SK-N-SH (cell line): ENCODE results near the gene STT3B. TPM values are rescaled to one million over a fixed set of nuclear protein-coding genes. Genes with fewer than 3 reads are reported as not detected.
"Not testable (repeated sequence)": the region's sequence is repeated elsewhere in the genome, so short reads cannot be mapped to it uniquely, and the experiment has no call there.

Source experiments
- CTCF ChIA-PET: fragments of 300-600, 350-600 bp; formaldehyde crosslinking; extraction: SDS; loops from one replicate; lab custom pipeline; 2021; lab: Yijun Ruan, JAX
- POLR2A ChIA-PET: fragments of 350-600 bp; sonication (Branson Sonifier 250); formaldehyde crosslinking; extraction: SDS; loops from one replicate; lab custom pipeline; 2020; ENCODE audit warnings: antibody characterized with exemption, inconsistent platforms; lab: Yijun Ruan, JAX
- DNase-seq: peaks from one replicate; pipeline ENCODE4 v3.0.0; 2012
- H2AFZ ChIP-seq: fragments of 200-600 bp; sonication (generic); 2 replicates; pipeline ENCODE4 v1.8.1; 2016; ENCODE audit warnings: antibody characterized with exemption, mild to moderate bottlenecking, low read depth
- H3F3A ChIP-seq: fragments of 200-600 bp; sonication (generic); replicated peaks from 2 replicates; pipeline ENCODE3; 2016; ENCODE audit warnings: antibody characterized with exemption, mild to moderate bottlenecking; ENCODE audit not compliant: insufficient read depth
- H3K27ac ChIP-seq, 2 experiments: fragments of 200-500 bp in 1 of 2; fragments of 200-600 bp in 1 of 2; sonication (Bioruptor generic) in 1 of 2; sonication (generic), shearing (Covaris generic) in 1 of 2; 2 replicates each; pipeline versions ENCODE4 v1.5.1 to v1.6.1; 2014 to 2016; ENCODE audit warnings: low read depth in 2 of 2, inconsistent platforms in 1 of 2, low read length in 1 of 2, mild to moderate bottlenecking in 1 of 2, mixed read lengths in 1 of 2
- H3K27me3 ChIP-seq: fragments of 200-600 bp; sonication (generic), shearing (Covaris generic); 2 replicates; pipeline ENCODE4 v1.6.1; 2016; ENCODE audit warnings: mixed run types; ENCODE audit not compliant: insufficient read depth
- H3K36me3 ChIP-seq, 2 experiments: fragments of 200-500 bp in 1 of 2; fragments of 200-600 bp in 1 of 2; sonication (Bioruptor generic) in 1 of 2; sonication (generic) in 1 of 2; replicated peaks in 1 of 2; 2 replicates each; pipeline versions ENCODE3 to v1.5.1; 2014 to 2016; ENCODE audit warnings: low read length in 1 of 2, mild to moderate bottlenecking in 1 of 2; ENCODE audit not compliant: insufficient read depth in 2 of 2, control insufficient read depth in 1 of 2
- H3K4me1 ChIP-seq, 2 experiments: fragments of 200-500 bp in 1 of 2; fragments of 200-600 bp in 1 of 2; sonication (Bioruptor generic) in 1 of 2; sonication (generic), shearing (Covaris generic) in 1 of 2; 2 replicates each; pipeline versions ENCODE4 v1.5.1 to v1.6.1; 2014 to 2016; ENCODE audit warnings: low read depth in 1 of 2, low read length in 1 of 2, mixed run types in 1 of 2; ENCODE audit not compliant: insufficient read depth in 2 of 2, control insufficient read depth in 1 of 2
- H3K4me2 ChIP-seq: fragments of 200-600 bp; sonication (generic), shearing (Covaris generic); 2 replicates; pipeline ENCODE4 v1.6.1; 2017; ENCODE audit warnings: mixed run types
- H3K4me3 ChIP-seq, 2 experiments: fragments of 200-500 bp in 1 of 2; fragments of 200-600 bp in 1 of 2; sonication (Bioruptor generic) in 1 of 2; sonication (generic), shearing (Covaris generic) in 1 of 2; 2 replicates each; pipeline versions ENCODE4 v1.5.1 to v1.8.1; 2014 to 2016; ENCODE audit warnings: low read depth in 2 of 2, inconsistent platforms in 1 of 2, low read length in 1 of 2, mild to moderate bottlenecking in 1 of 2, mixed read lengths in 1 of 2, moderate library complexity in 1 of 2
- H3K79me2 ChIP-seq: fragments of 200-600 bp; sonication (generic); 2 replicates; pipeline ENCODE4 v1.8.1; 2017; ENCODE audit warnings: mild to moderate bottlenecking; ENCODE audit not compliant: insufficient read depth
- H3K9ac ChIP-seq: fragments of 200-600 bp; sonication (generic); 2 replicates; pipeline ENCODE4 v1.6.1; 2017; ENCODE audit warnings: mixed run types
- H3K9me2 ChIP-seq: fragments of 200-600 bp; sonication (generic); 2 replicates; pipeline ENCODE4 v1.6.1; 2017; ENCODE audit warnings: mixed run types
- H3K9me3 ChIP-seq: fragments of 200-600 bp; sonication (generic); 2 replicates; pipeline ENCODE4 v1.6.1; 2017; ENCODE audit warnings: mixed run types, mild to moderate bottlenecking, moderate library complexity
- H4K20me1 ChIP-seq: fragments of 200-600 bp; sonication (generic); 2 replicates; pipeline ENCODE4 v1.6.1; 2017; ENCODE audit warnings: mild to moderate bottlenecking, mixed run types; ENCODE audit not compliant: insufficient read depth
- CHD2 ChIP-seq: fragments of 150-350 bp; IDR thresholded peaks from 2 replicates; pipeline ENCODE4 v1.6.1; 2018; ENCODE audit warnings: low read length; ENCODE audit not compliant: partially characterized antibody
- CTCF ChIP-seq: fragments of 200-600 bp; sonication (generic); IDR thresholded peaks from 2 replicates; pipeline ENCODE4 v1.6.1; 2017; ENCODE audit warnings: antibody characterized with exemption, mild to moderate bottlenecking, moderate library complexity
- MAX ChIP-seq: IDR thresholded peaks from 2 replicates; pipeline ENCODE4 v1.4.0; 2012; ENCODE audit warnings: low read depth
- MEF2A ChIP-seq: IDR thresholded peaks from 2 replicates; pipeline ENCODE4 v1.4.0; 2012; ENCODE audit warnings: low read depth, borderline replicate concordance
- NFIC ChIP-seq: IDR thresholded peaks from 2 replicates; pipeline ENCODE4 v1.4.0; 2012; ENCODE audit warnings: borderline replicate concordance
- POLR2AphosphoS5 ChIP-seq: IDR thresholded peaks from 2 replicates; pipeline ENCODE4 v1.6.1; 2012; ENCODE audit warnings: low read depth, low read length
- RAD21 ChIP-seq: IDR thresholded peaks from 2 replicates; pipeline ENCODE4 v1.6.1; 2012; ENCODE audit warnings: mild to moderate bottlenecking, low read length
- RCOR1 ChIP-seq: fragments of 150-350 bp; IDR thresholded peaks from 2 replicates; pipeline ENCODE4 v1.6.1; 2017; ENCODE audit warnings: antibody characterized with exemption, low read length
- RFX5 ChIP-seq: IDR thresholded peaks from 2 replicates; pipeline ENCODE4 v1.6.1; 2012; ENCODE audit warnings: mild to moderate bottlenecking, improper control_type of control experiment, low read length
- RXRA ChIP-seq: IDR thresholded peaks from 2 replicates; pipeline ENCODE4 v1.4.0; 2012; ENCODE audit warnings: low read depth, mild to moderate bottlenecking, borderline replicate concordance
- SIN3A ChIP-seq: IDR thresholded peaks from 2 replicates; pipeline ENCODE4 v1.6.1; 2012; ENCODE audit warnings: low read depth, mild to moderate bottlenecking, low read length, moderate library complexity, borderline replicate concordance
- TCF12 ChIP-seq: IDR thresholded peaks from 2 replicates; pipeline ENCODE4 v1.4.0; 2012
- USF1 ChIP-seq: IDR thresholded peaks from 2 replicates; pipeline ENCODE4 v1.4.0; 2012; ENCODE audit warnings: low read depth, borderline replicate concordance
- USF2 ChIP-seq: fragments of 150-350 bp; IDR thresholded peaks from 2 replicates; pipeline ENCODE4 v1.6.1; 2017; ENCODE audit warnings: antibody characterized with exemption, low read length, low read depth, borderline replicate concordance
- YY1 ChIP-seq: IDR thresholded peaks from 2 replicates; pipeline ENCODE4 v1.4.0; 2012; ENCODE audit warnings: low read depth, mild to moderate bottlenecking
- ZBTB33 ChIP-seq: IDR thresholded peaks from 2 replicates; pipeline ENCODE4 v1.4.0; 2012; ENCODE audit warnings: low read depth, borderline replicate concordance
- WGBS: methylation state at CpG from one replicate; pipeline ENCODE4 v1.1.6; 2017; ENCODE audit warnings: low lambda C conversion rate; 5-methylcytosine and 5-hydroxymethylcytosine counted together
- polyA plus RNA-seq, 3 experiments: library from polyadenylated mRNA; depleted of rRNA; stranded (reverse); fragments of >200 nt; gene quantifications; 2 replicates each; pipeline ENCODE4 v1.2.3, GENCODE V29; 2012

The STT3B gene
- polyA plus RNA-seq, 1 of the 3 experiments (the other 2 are of a cell fraction), result 27.9 TPM

- H4K20me1 ChIP-seq, result no peaks in the 10 kb centered on the region
Observed at GRCh38 chr3:31505371-31506048, 27.2 kb upstream of the STT3B start.

GRCh38 chr3:31506515-31506914 lies 26.2 kb upstream of the STT3B start:
- 63% methylated on average over 7 of the region's 7 CpGs for WGBS
- H3K9me2 ChIP-seq, H4K20me1 ChIP-seq, DNase-seq, H3K9me3 ChIP-seq, H3K36me3 ChIP-seq, H3K27ac ChIP-seq, H3F3A ChIP-seq, H3K4me3 ChIP-seq, H3K79me2 ChIP-seq, H2AFZ ChIP-seq, H3K4me1 ChIP-seq, H3K27me3 ChIP-seq, POLR2A ChIA-PET, H3K9ac ChIP-seq, H3K4me2 ChIP-seq: not testable (repeated sequence)
- CTCF ChIA-PET, result interaction anchor here (0.7 to 1.0 kb wide), 2 partner anchors 8 to 13 kb away, joined by 3 to 4 read pairs; no protein-coding TSS in a partner anchor

More at GRCh38 chr3:31505371-31506048, 27.2 kb upstream of the STT3B start:
- Histone ChIP-seq H3K79me2 (no peaks in the 10 kb centered on the region), H3K9ac (no peak overlapping the region), H3K9me3 (no peaks in the 10 kb centered on the region), H2AFZ (no peak overlapping the region), H3K4me1 (no peaks in the 10 kb centered on the region; a peak in 1 of 4 replicates), H3K4me3 (no peak overlapping the region), H3K27ac (no peak overlapping the region), H3K36me3 (no peaks in the 10 kb centered on the region), H3K27me3 (0 out of 2 replicates have a peak, but pooled peaks cover 6% of the 10 kb centered on the region), H3F3A (no peaks in the 10 kb centered on the region), H3K4me2 (no peak overlapping the region), H3K9me2 (no peaks in the 10 kb centered on the region)
- CTCF ChIA-PET, result no interaction called here
- POLR2A ChIA-PET, result no interaction called here
- WGBS, result 53% methylated on average over 5 of the region's 5 CpGs
- no peak for TF ChIP-seq USF1
- no peak for TF ChIP-seq YY1
- TF ChIP-seq MAX, result no peak
- TF ChIP-seq RAD21, result no peak
- no peak for TF ChIP-seq USF2
- no peak for TF ChIP-seq RXRA
- no peak for TF ChIP-seq POLR2AphosphoS5
- no peak for TF ChIP-seq ZBTB33
- no peak for TF ChIP-seq TCF12
- no peak for TF ChIP-seq RFX5
- no peak for TF ChIP-seq CTCF
- no peak for TF ChIP-seq SIN3A
- no peak for TF ChIP-seq RCOR1
- no peak for TF ChIP-seq CHD2
- TF ChIP-seq NFIC, result no peak
- no peak for TF ChIP-seq MEF2A
- no peak for DNase-seq
